Spleen (tissue), 11 donors: ENCODE results near the gene ANO3. TPM values are rescaled to one million over a fixed set of nuclear protein-coding genes. Genes with fewer than 3 reads are reported as not detected.

Experiments
- DNase-seq: peaks from one replicate; pipeline ENCODE4 v3.0.0-alpha.2; 2020
- H3K27ac ChIP-seq, 8 donors: fragments of 200-600 bp; sonication (generic) in 7 of 8; 1 replicate in 4 of 8; 2 replicates in 4 of 8; pipeline versions ENCODE4 v1.5.0 to v1.8.0; 2016 to 2021; ENCODE audit warnings: inconsistent platforms in 4 of 8, mild to moderate bottlenecking in 4 of 8, moderate library complexity in 1 of 8
- H3K27me3 ChIP-seq, 7 donors: fragments of 200-600 bp; sonication (generic) in 6 of 7; replicated peaks in 1 of 7; 1 replicate in 4 of 7; 2 replicates in 3 of 7; pipeline versions ENCODE4 v1.5.0 to v1.8.0; 2016 to 2021; ENCODE audit warnings: inconsistent platforms in 3 of 7, mild to moderate bottlenecking in 1 of 7
- H3K36me3 ChIP-seq, 6 donors: fragments of 200-600 bp; sonication (generic) in 5 of 6; 1 replicate in 4 of 6; 2 replicates in 2 of 6; pipeline versions ENCODE4 v1.5.0 to v1.8.0; 2016 to 2021; ENCODE audit warnings: inconsistent platforms in 2 of 6
- H3K4me1 ChIP-seq, 6 donors: fragments of 200-600 bp; sonication (generic) in 5 of 6; 1 replicate in 3 of 6; 2 replicates in 3 of 6; pipeline versions ENCODE4 v1.5.0 to v1.8.0; 2016 to 2021; ENCODE audit warnings: inconsistent platforms in 3 of 6
- H3K4me3 ChIP-seq, 8 donors: fragments of 200-600 bp; sonication (generic) in 7 of 8; 1 replicate in 4 of 8; 2 replicates in 4 of 8; pipeline versions ENCODE4 v1.5.0 to v1.8.0; 2016 to 2021; ENCODE audit warnings: inconsistent platforms in 4 of 8, mild to moderate bottlenecking in 4 of 8, moderate library complexity in 2 of 8
- H3K9me3 ChIP-seq, 8 donors: fragments of 200-600 bp; sonication (generic) in 7 of 8; 1 replicate in 4 of 8; 2 replicates in 4 of 8; pipeline versions ENCODE4 v1.5.0 to v1.8.0; 2016 to 2021; ENCODE audit warnings: inconsistent platforms in 4 of 8
- POLR2A ChIP-seq, 3 donors: fragments of 450-650 bp; IDR thresholded peaks; one replicate each; pipeline ENCODE4 v1.5.1; 2017; ENCODE audit warnings: antibody characterized with exemption in 3 of 3, mild to moderate bottlenecking in 1 of 3
- POLR2AphosphoS5 ChIP-seq, 3 donors: sonication (generic); formaldehyde crosslinking; IDR thresholded peaks; one replicate each; pipeline ENCODE4 v1.5.1; 2017; ENCODE audit warnings: antibody characterized with exemption in 3 of 3
- WGBS, 5 donors: extraction: QIAGEN DNeasy Blood & Tissue Kit in 3 of 5; methylation state at CpG; one replicate each; pipeline versions ENCODE4 v1.1.5 to v1.1.7; 2013 to 2018; 5-methylcytosine and 5-hydroxymethylcytosine counted together
- intact Hi-C: fragments of 100-400 bp; cut with DNase I; formaldehyde crosslinking; loops from one replicate; pipeline ENCODE4 v1.15.0; 2023; ENCODE audit warnings: low total_unique reads
- polyA plus RNA-seq, 3 donors: library from polyadenylated mRNA; stranded (reverse); fragments of 200-250 nt; gene quantifications; one replicate each; pipeline ENCODE4 v1.2.1, GENCODE V29; 2013
- total RNA-seq, 7 donors: library from RNA; depleted of rRNA in 3 of 7; stranded (reverse); fragments of >200 nt in 3 of 7; fragmentation: NEBNext Ultra II Directional in 4 of 7; extraction: Animal tissue kit (Norgen Biotek cat#: 25700) in 4 of 7; gene quantifications; one replicate each; pipeline versions ENCODE4 v1.1.0 to v1.2.1, GENCODE V29; 2016 to 2021
- TF ChIP-seq, protein P1 (sequence below), 11 experiments: fragments of 200-600 bp in 7 of 11; fragments of 450-650 bp in 4 of 11; sonication (generic) in 4 of 11; IDR thresholded peaks in 8 of 11; conservative IDR thresholded peaks in 3 of 11; 1 replicate in 7 of 11; 2 replicates in 4 of 11; pipeline versions ENCODE4 v1.4.0 to v1.8.0; 2016 to 2021; ENCODE audit warnings: antibody characterized with exemption in 11 of 11, inconsistent platforms in 4 of 11, mild to moderate bottlenecking in 1 of 11
- donor health status: healthy with polysubstance abuse.
- donor health status: DM: no; HTN: no; CAD: no; lungs with moderate emphysema.
- donor health status: DM: no; HTN: no; CAD: no.
- donor health status: Bipolar disorder and iron deficiency.
- donor health status: healthy.
- donor health status: DM: no; HTN: no; CAD: no.
- donor health status: DM: yes; HTN: yes; CAD: no.

The ANO3 gene
- total and polyA plus RNA-seq, 10 donors, result 0.03 to 2.6 (median 0.26) TPM; not detected in 4

DNA sequence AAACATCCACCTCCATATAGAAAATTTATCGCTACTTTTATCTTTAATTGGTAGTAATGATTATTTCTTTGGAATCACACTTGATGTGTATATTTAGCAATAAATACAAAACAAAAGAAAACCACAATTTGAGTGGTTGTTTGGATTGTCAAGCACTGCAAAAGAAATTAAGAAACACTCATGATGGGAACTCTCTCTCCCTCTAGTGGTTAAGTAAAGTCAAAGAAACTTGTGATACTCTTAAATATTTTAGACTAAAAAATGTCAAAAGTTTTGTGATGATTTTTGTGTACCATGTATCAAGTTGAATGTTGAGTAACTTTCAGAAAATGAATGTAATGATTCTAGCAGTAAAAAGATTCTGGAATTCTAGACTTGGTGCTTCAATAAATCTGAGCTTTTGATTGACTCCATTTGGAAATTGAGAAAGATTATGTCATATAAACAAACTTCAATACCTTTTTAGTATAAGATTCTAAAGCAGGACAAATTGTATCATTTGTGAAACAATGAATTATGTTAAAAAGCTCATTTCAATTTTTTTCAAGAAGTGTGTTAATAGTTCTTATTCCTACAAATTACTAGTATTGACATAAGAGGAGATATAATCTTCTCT lies 219.4 kb downstream of the ANO3 start:
- Histone ChIP-seq H3K9me3 (no peaks in the 10 kb centered on the region), H3K4me1 (no peaks in the 10 kb centered on the region), H3K36me3 (no peaks in the 10 kb centered on the region), H3K27ac (no peak overlapping the region), H3K27me3 (no peaks in the 10 kb centered on the region), H3K4me3 (no peak overlapping the region)
- intact Hi-C loops, result no loop called here
- TF ChIP-seq POLR2AphosphoS5 (IDR thresholded peaks at IDR 0.05) (no peak), POLR2A (IDR thresholded peaks at IDR 0.05) (no peak)
- TF ChIP-seq, protein P1, sequence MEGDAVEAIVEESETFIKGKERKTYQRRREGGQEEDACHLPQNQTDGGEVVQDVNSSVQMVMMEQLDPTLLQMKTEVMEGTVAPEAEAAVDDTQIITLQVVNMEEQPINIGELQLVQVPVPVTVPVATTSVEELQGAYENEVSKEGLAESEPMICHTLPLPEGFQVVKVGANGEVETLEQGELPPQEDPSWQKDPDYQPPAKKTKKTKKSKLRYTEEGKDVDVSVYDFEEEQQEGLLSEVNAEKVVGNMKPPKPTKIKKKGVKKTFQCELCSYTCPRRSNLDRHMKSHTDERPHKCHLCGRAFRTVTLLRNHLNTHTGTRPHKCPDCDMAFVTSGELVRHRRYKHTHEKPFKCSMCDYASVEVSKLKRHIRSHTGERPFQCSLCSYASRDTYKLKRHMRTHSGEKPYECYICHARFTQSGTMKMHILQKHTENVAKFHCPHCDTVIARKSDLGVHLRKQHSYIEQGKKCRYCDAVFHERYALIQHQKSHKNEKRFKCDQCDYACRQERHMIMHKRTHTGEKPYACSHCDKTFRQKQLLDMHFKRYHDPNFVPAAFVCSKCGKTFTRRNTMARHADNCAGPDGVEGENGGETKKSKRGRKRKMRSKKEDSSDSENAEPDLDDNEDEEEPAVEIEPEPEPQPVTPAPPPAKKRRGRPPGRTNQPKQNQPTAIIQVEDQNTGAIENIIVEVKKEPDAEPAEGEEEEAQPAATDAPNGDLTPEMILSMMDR (IDR thresholded peaks at IDR 0.05 in 8 of 11, conservative IDR thresholded peaks at IDR 0.05 in 3 of 11), result no peak
- DNase-seq, result no peak
- WGBS, 5 donors, result 28 to 69% (median 57%) methylated on average over 1 of the region's 1 CpG

DNA sequence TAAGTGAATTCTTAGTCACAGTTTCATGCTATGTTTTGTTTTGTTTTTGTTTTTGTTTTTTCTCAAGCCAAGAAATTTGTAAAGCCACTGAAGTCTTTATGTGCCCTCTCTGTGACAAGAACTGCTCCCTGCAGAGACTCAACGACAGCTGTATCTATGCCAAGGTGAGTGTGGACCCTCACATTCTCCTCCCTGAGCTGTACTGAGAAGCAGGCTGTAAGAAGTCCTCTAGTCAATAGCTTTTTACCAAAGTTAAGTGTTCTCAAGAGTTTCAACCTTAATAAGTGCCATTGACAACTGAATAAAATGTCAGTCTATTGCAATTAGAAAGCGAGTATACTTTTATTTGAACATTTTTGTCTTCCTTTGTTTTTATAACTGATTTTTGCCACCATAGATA lies 221.3 kb downstream of the ANO3 start:
- TF ChIP-seq, protein P1 (IDR thresholded peaks at IDR 0.05 in 8 of 11, conservative IDR thresholded peaks at IDR 0.05 in 3 of 11), result no peak
- no peak for TF ChIP-seq POLR2A (IDR thresholded peaks at IDR 0.05)
- TF ChIP-seq POLR2AphosphoS5 (IDR thresholded peaks at IDR 0.05), result no peak
- Histone ChIP-seq H3K36me3 (no peaks in the 10 kb centered on the region), H3K27me3 (no peaks in the 10 kb centered on the region), H3K9me3 (no peaks in the 10 kb centered on the region), H3K4me1 (no peaks in the 10 kb centered on the region), H3K27ac (no peak overlapping the region), H3K4me3 (no peak overlapping the region)
- WGBS, 5 donors, result 60 to 73% (median 63%) methylated on average over 2 of the region's 2 CpGs
- DNase-seq, result no peak
- intact Hi-C loops, result no loop called here

DNA sequence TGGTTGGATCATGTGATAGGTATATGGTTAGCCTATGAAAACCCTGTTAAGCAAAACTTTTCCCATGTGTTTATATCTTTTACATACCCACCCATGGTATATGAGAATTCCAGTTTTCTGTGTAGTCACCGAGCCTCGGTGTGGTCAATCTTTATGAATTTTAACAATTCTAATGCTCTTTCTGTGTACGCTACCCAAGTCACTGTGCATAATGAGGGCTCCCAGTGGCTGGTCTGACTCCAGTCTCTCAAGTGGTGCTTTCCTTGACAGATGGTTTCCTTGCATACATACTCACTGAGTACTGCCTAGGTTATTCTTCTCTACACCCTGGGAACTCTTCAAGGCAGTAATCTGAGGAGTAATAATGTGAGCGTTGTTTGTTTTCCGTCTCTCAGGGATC lies 222.5 kb downstream of the ANO3 start:
- DNase-seq, result no peak
- H3K9me3 ChIP-seq, result no peaks in the 10 kb centered on the region
- no peaks in the 10 kb centered on the region for H3K4me1 ChIP-seq
- no peaks in the 10 kb centered on the region for H3K36me3 ChIP-seq
- no peak overlapping the region for H3K27ac ChIP-seq
- no peak overlapping the region for H3K4me3 ChIP-seq
- WGBS, 5 donors, result 68 to 90% (median 71%) methylated on average over 5 of the region's 5 CpGs
- intact Hi-C loops, result no loop called here
- no peaks in the 10 kb centered on the region for H3K27me3 ChIP-seq
- TF ChIP-seq, protein P1 (IDR thresholded peaks at IDR 0.05 in 8 of 11, conservative IDR thresholded peaks at IDR 0.05 in 3 of 11), result no peak
- TF ChIP-seq POLR2AphosphoS5 (IDR thresholded peaks at IDR 0.05) (no peak), POLR2A (IDR thresholded peaks at IDR 0.05) (no peak)

DNA sequence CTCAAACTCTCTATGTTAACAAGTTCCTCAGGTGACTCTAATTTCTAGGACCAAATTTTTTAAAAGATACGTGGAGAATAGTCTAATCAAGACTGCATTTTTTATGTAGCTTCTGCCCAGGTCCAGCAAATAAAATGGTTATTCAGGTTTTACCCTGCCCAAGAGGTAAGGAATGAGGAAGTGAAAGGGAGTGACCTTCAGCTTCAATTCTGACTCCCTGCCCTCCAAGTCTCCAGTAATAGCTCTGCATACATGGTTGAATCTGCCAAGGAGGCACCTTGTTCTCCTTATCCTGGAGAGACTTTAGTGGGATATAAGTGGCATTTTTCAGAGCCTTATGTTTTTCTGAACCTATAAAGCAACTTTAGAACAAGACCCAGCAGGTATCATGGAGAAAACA lies 224.7 kb downstream of the ANO3 start:
- Histone ChIP-seq H3K4me3 (no peak overlapping the region), H3K27me3 (no peaks in the 10 kb centered on the region), H3K27ac (no peak overlapping the region), H3K36me3 (no peaks in the 10 kb centered on the region), H3K4me1 (no peaks in the 10 kb centered on the region), H3K9me3 (no peaks in the 10 kb centered on the region)
- no peak for TF ChIP-seq POLR2AphosphoS5 (IDR thresholded peaks at IDR 0.05)
- TF ChIP-seq, protein P1 (IDR thresholded peaks at IDR 0.05 in 8 of 11, conservative IDR thresholded peaks at IDR 0.05 in 3 of 11), result no peak
- no peak for TF ChIP-seq POLR2A (IDR thresholded peaks at IDR 0.05)
- DNase-seq, result no peak
- intact Hi-C loops, result no loop called here
- WGBS, 5 donors, result 74 to 91% (median 85%) methylated on average over 1 of the region's 1 CpG
